ENCODE measurements around the gene UBE2G2. TPM values are rescaled to one million over a fixed set of nuclear protein-coding genes. Genes with fewer than 3 reads are reported as not detected.

UBE2G2 gene
- total and polyA plus RNA-seq, 2 of the 4 experiments (the other 2 are of a cell fraction), result 65.4 to 91.7 TPM

- TF ChIP-seq FOS (IDR thresholded peaks at IDR 0.05; ENCODE audit: low read depth, low read length), result no peak
These were observed 49.6 kb downstream of the UBE2G2 start (continued) for GRCh38 chr21:44751799-44752636.

GRCh38 chr21:44751186-44751798, 50.3 kb downstream of the UBE2G2 start:
- no peak overlapping the region for H3K4ac ChIP-seq (ENCODE audit: low read depth, low read length)
- H3K79me1 ChIP-seq (ENCODE audit: low read depth in 1 of 2, low read length in 2 of 2), result no peaks in the 10 kb centered on the region
- no peak overlapping the region for H3K4me2 ChIP-seq (ENCODE audit: low read depth, low read length)
- DNase-seq, result no peak
- H3K9ac ChIP-seq (ENCODE audit: low read depth, low read length), result no peak overlapping the region
- no peak overlapping the region for H4K8ac ChIP-seq (ENCODE audit: low read depth in 2 of 2, low read length in 2 of 2)
- H3K9me3 ChIP-seq (ENCODE audit: control insufficient read depth, insufficient read depth, low read length), result peaks cover 3% of the 10 kb centered on the region; the same call in 1 of the 2 replicates
- ChIA-PET POLR2A (ENCODE audit: unreplicated experiment) (no interaction called here), CTCF (no interaction called here)
- peaks cover 36% of the 10 kb centered on the region for H3K27me3 ChIP-seq (ENCODE audit: control insufficient read depth, insufficient read depth, low read length)
- no peak overlapping the region for H2BK120ac ChIP-seq (ENCODE audit: low read depth, low read length)
- no peak overlapping the region for H2AK5ac ChIP-seq (ENCODE audit: low read depth, low read length)
- H3K4me1 ChIP-seq (ENCODE audit: control insufficient read depth, insufficient read depth, low read length), result no peaks in the 10 kb centered on the region
- no peak overlapping the region for H3K56ac ChIP-seq (ENCODE audit: extremely low read depth, insufficient read depth, low read length)
- peaks cover 2% of the 10 kb centered on the region; the same call in 1 of the 2 replicates for H3K9me1 ChIP-seq (ENCODE audit: insufficient read depth, low read length)
- intact Hi-C loops (cut with micrococcal nuclease) (no loop called here), in situ Hi-C loops (cut with MboI; ENCODE audit: low sequenced_read_pairs) (no loop called here), dilution Hi-C loops (cut with HindIII; ENCODE audit: low sequenced_read_pairs, unreplicated experiment) (no loop called here)
- H3K14ac ChIP-seq (replicated peaks; ENCODE audit: low read depth, low read length), result no peak overlapping the region
- no peak for ATAC-seq (ENCODE audit: low read depth)
- no peak overlapping the region for H2BK20ac ChIP-seq (ENCODE audit: low read depth, low read length)
- H3K36me3 ChIP-seq (ENCODE audit: control insufficient read depth, insufficient read depth, low read length), result no peaks in the 10 kb centered on the region
- no peak overlapping the region for H3K4me3 ChIP-seq (ENCODE audit: insufficient read depth, low read depth, low read length)
- BruUV-seq (replicated peaks), result no TSS peak
- no peak overlapping the region for H3K27ac ChIP-seq (ENCODE audit: insufficient read depth, low read length)
- no peak overlapping the region for H2AFZ ChIP-seq (replicated peaks; ENCODE audit: low read length, poor library complexity)
- H4K20me1 ChIP-seq (ENCODE audit: insufficient read depth, low read length), result no peaks in the 10 kb centered on the region
- no peak overlapping the region for H4K91ac ChIP-seq (ENCODE audit: insufficient read depth, low read depth, low read length)
- no peak overlapping the region for H2AK9ac ChIP-seq (replicated peaks; ENCODE audit: low read depth, low read length, poor library complexity)
- TF ChIP-seq FOS (IDR thresholded peaks at IDR 0.05; ENCODE audit: low read depth, low read length) (no peak), CEBPB (IDR thresholded peaks at IDR 0.05; ENCODE audit: low read depth, low read length) (no peak), POLR2A (IDR thresholded peaks at IDR 0.05; ENCODE audit: low read depth, low read length) (no peak), SMC3 (IDR thresholded peaks at IDR 0.05; ENCODE audit: low read depth, low read length) (no peak), BHLHE40 (IDR thresholded peaks at IDR 0.05; ENCODE audit: low read depth, low read length) (no peak), NFE2L2 (IDR thresholded peaks at IDR 0.05; ENCODE audit: low read depth, low read length) (no peak), CTCF (conservative IDR thresholded peaks at IDR 0.05; ENCODE audit: low read depth, low read length) (no peak), CHD1 (IDR thresholded peaks at IDR 0.05; ENCODE audit: low read depth, low read length) (no peak), RCOR1 (IDR thresholded peaks at IDR 0.05; ENCODE audit: insufficient replicate concordance, low read length) (no peak), RFX5 (IDR thresholded peaks at IDR 0.05; ENCODE audit: low read depth, low read length) (no peak), MXI1 (IDR thresholded peaks at IDR 0.05; ENCODE audit: borderline replicate concordance, low read depth, low read length) (no peak), USF2 (IDR thresholded peaks at IDR 0.05; ENCODE audit: low read depth, low read length) (no peak)
- H4K5ac ChIP-seq (ENCODE audit: low read depth, low read length), result no peak overlapping the region
- no peak overlapping the region for H2BK15ac ChIP-seq (ENCODE audit: low read depth, low read length)
- 47% methylated on average over 13 of the region's 24 CpGs; no CpG with 5 or more reads in 1 of the 2 experiments for WGBS, 2 experiments (ENCODE audit: extremely low coverage in 2 of 2, insufficient read length in 1 of 2)
- no peak overlapping the region for H3K23ac ChIP-seq (ENCODE audit: low read depth, low read length)
- H3K18ac ChIP-seq (ENCODE audit: low read depth, low read length), result no peak overlapping the region
- H2BK5ac ChIP-seq (ENCODE audit: low read depth, low read length, poor library complexity, severe bottlenecking), result no peak overlapping the region
